A673 (cell line): ENCODE data around the gene TTLL11. TPM values are rescaled to one million over a fixed set of nuclear protein-coding genes. Genes with fewer than 3 reads are reported as not detected.

Experiments
- BruUV-seq: library from RNA; stranded (reverse); fragments of 400-500 nt; replicated peaks from 2 replicates; lab custom pipeline; 2021; lab: Mats Ljungman, UMichigan
- CTCF ChIA-PET: fragments of 300-600 bp; sonication (Branson Sonifier 250); formaldehyde crosslinking; loops from one replicate; lab custom pipeline; 2022; ENCODE audit warnings: antibody characterized with exemption; lab: Charles Lee
- POLR2A ChIA-PET: fragments of 300-600 bp; sonication (Branson Sonifier 250); formaldehyde crosslinking; loops from one replicate; lab custom pipeline; 2022; ENCODE audit warnings: antibody characterized with exemption; ENCODE audit not compliant: low non-redundant PET; lab: Charles Lee
- DNase-seq: peaks from one replicate; pipeline ENCODE4 v3.0.0-alpha.2; 2015; ENCODE audit warnings: low spot score
- H3K27ac ChIP-seq: fragments of 200-600 bp; sonication (generic); 2 replicates; pipeline ENCODE4 v1.5.1; 2016; ENCODE audit warnings: mixed run types, low read depth, mild to moderate bottlenecking, mixed read lengths, antibody characterized with exemption, low read length; ENCODE audit not compliant: poor library complexity, severe bottlenecking
- H3K27me3 ChIP-seq: fragments of 200-600 bp; sonication (generic); replicated peaks from 2 replicates; pipeline ENCODE4 v1.6.1; 2017; ENCODE audit warnings: mixed run types, low read depth, mild to moderate bottlenecking, mixed read lengths, antibody characterized with exemption, low read length; ENCODE audit not compliant: insufficient read depth, poor library complexity
- H3K36me3 ChIP-seq: fragments of 200-600 bp; sonication (generic); 2 replicates; pipeline ENCODE4 v1.6.1; 2016; ENCODE audit warnings: mixed run types, mild to moderate bottlenecking, mixed read lengths, antibody characterized with exemption, low read length; ENCODE audit not compliant: insufficient read depth, poor library complexity, severe bottlenecking
- H3K4me1 ChIP-seq: fragments of 200-600 bp; sonication (generic); 2 replicates; pipeline ENCODE4 v1.6.1; 2017; ENCODE audit warnings: mixed run types, mild to moderate bottlenecking, mixed read lengths, antibody characterized with exemption, low read length; ENCODE audit not compliant: insufficient read depth, poor library complexity, severe bottlenecking
- H3K4me3 ChIP-seq: fragments of 200-600 bp; sonication (generic); 2 replicates; pipeline ENCODE4 v1.5.1; 2016; ENCODE audit warnings: low read depth, mixed run types, mild to moderate bottlenecking, mixed read lengths, low read length; ENCODE audit not compliant: poor library complexity, severe bottlenecking
- H3K9me3 ChIP-seq: fragments of 200-600 bp; sonication (generic); 2 replicates; pipeline ENCODE4 v1.6.1; 2016; ENCODE audit warnings: mixed run types, low read depth, mild to moderate bottlenecking, mixed read lengths, antibody characterized with exemption, low read length; ENCODE audit not compliant: poor library complexity, severe bottlenecking
- EZH2 ChIP-seq: fragments of 200-600 bp; sonication (generic); IDR thresholded peaks from 2 replicates; pipeline ENCODE4 v1.6.1; 2017; ENCODE audit warnings: borderline replicate concordance, low read depth, mild to moderate bottlenecking, mixed read lengths, antibody characterized with exemption, low read length; ENCODE audit not compliant: poor library complexity, severe bottlenecking
- intact Hi-C: fragments of 100-400 bp; cut with micrococcal nuclease; formaldehyde crosslinking; loops from one replicate; pipeline ENCODE4 v1.10.0; 2022; ENCODE audit not compliant: unreplicated experiment
- total RNA-seq: library from RNA; stranded (reverse); gene quantifications from 2 replicates; pipeline ENCODE4 v1.2.3, GENCODE V29; 2021
- TF ChIP-seq, protein P1 (sequence below): fragments of 300-800, 200-600 bp; sonication (generic); conservative IDR thresholded peaks from 2 replicates; pipeline ENCODE4 v1.5.1; 2017; ENCODE audit warnings: low read depth, mild to moderate bottlenecking, antibody characterized with exemption, low read length, moderate library complexity, mixed read lengths

Gene TTLL11
- total RNA-seq, 1 experiment from 2014 or later, result 3.0 TPM

- POLR2A ChIA-PET, result interaction anchor here (0.6 kb wide), 1 partner anchor 696 kb away, joined by 7 read pairs; no protein-coding TSS in a partner anchor
- H3K27me3 ChIP-seq, result no peaks in the 10 kb centered on the region
- BruUV-seq, result no TSS peak
- H3K4me3 ChIP-seq, result no peak overlapping the region
- CTCF ChIA-PET, result no interaction called here
- TF ChIP-seq, protein P1, sequence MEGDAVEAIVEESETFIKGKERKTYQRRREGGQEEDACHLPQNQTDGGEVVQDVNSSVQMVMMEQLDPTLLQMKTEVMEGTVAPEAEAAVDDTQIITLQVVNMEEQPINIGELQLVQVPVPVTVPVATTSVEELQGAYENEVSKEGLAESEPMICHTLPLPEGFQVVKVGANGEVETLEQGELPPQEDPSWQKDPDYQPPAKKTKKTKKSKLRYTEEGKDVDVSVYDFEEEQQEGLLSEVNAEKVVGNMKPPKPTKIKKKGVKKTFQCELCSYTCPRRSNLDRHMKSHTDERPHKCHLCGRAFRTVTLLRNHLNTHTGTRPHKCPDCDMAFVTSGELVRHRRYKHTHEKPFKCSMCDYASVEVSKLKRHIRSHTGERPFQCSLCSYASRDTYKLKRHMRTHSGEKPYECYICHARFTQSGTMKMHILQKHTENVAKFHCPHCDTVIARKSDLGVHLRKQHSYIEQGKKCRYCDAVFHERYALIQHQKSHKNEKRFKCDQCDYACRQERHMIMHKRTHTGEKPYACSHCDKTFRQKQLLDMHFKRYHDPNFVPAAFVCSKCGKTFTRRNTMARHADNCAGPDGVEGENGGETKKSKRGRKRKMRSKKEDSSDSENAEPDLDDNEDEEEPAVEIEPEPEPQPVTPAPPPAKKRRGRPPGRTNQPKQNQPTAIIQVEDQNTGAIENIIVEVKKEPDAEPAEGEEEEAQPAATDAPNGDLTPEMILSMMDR, result no peak
- TF ChIP-seq EZH2, result no peak
- no peak for DNase-seq
- H3K9me3 ChIP-seq, result no peaks in the 10 kb centered on the region
- intact Hi-C loops, result no loop called here
- H3K36me3 ChIP-seq, result no peaks in the 10 kb centered on the region
- no peaks in the 10 kb centered on the region for H3K4me1 ChIP-seq
- H3K27ac ChIP-seq, result no peak overlapping the region
Measured at GRCh38 chr9:122116040-122116439, 22.9 kb upstream of the TTLL11 start.

GRCh38 chr9:122115176-122116035, 22.3 kb upstream of the TTLL11 start:
- Histone ChIP-seq H3K4me1 (no peaks in the 10 kb centered on the region), H3K9me3 (no peaks in the 10 kb centered on the region), H3K4me3 (no peak overlapping the region), H3K36me3 (no peaks in the 10 kb centered on the region), H3K27ac (no peak overlapping the region), H3K27me3 (no peaks in the 10 kb centered on the region)
- DNase-seq, result no peak
- POLR2A ChIA-PET, result interaction anchor here (0.6 kb wide), 1 partner anchor 696 kb away, joined by 7 read pairs; no protein-coding TSS in a partner anchor
- BruUV-seq, result no TSS peak
- intact Hi-C loops, result no loop called here
- TF ChIP-seq, protein P1, result no peak
- TF ChIP-seq EZH2, result no peak
- CTCF ChIA-PET, result no interaction called here

DNA sequence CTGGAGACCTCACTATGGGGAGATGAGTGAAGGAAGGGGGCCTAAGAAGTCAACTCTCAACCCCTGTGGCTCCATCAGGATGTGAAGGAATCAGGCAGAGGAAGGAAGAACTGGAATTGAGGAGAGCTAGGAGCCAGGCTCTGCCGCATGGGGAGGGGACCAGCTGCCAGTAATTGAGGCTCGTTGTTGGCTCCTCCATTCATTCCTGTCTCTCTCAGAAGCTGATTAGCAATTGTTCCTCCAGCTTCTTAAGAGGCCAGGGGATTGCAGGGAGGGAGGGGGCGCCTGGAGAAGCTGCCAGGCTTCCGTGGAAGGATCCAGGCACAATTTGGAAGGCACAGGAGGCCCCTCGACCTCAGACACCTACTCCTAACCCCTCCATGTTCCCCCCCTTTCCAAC, 20.5 kb upstream of the TTLL11 start:
- no peaks in the 10 kb centered on the region for H3K9me3 ChIP-seq

More for the DNA sequence above, 20.5 kb upstream of the TTLL11 start:
- H3K4me1 ChIP-seq, result no peaks in the 10 kb centered on the region
- no peaks in the 10 kb centered on the region for H3K36me3 ChIP-seq
- no TSS peak for BruUV-seq
- DNase-seq, result no peak
- no peak for TF ChIP-seq EZH2
- TF ChIP-seq, protein P1, result no peak
- H3K27ac ChIP-seq, result no peak overlapping the region
- intact Hi-C loops, result no loop called here
- no peaks in the 10 kb centered on the region for H3K27me3 ChIP-seq
- POLR2A ChIA-PET, result no interaction called here
- no peak overlapping the region for H3K4me3 ChIP-seq
- CTCF ChIA-PET, result interaction anchor here (0.5 kb wide), 1 partner anchor 535 kb away, joined by 3 read pairs; no protein-coding TSS in a partner anchor
